ENCODE measurements around the gene BABAM2. TPM values are rescaled to one million over a fixed set of nuclear protein-coding genes. Genes with fewer than 3 reads are reported as not detected.
A peak's percentile ranks its signal among the peaks of the same experiment; 100 is the strongest.

The BABAM2 gene
- total and polyA plus RNA-seq, 11 donors, result 22.2 to 75.1 (median 62.5) TPM

GRCh38 chr2:28286678-28287077, 396.1 kb downstream of the BABAM2 start:
- Histone ChIP-seq H3K9me3 (no peaks in the 10 kb centered on the region), H3K27ac (no peak overlapping the region), H3K27me3 (no peaks in the 10 kb centered on the region), H3K36me3 (no peaks in the 10 kb centered on the region), H3K4me1 (peaks cover 0 to 11% (median 0%) of the 10 kb centered on the region in 12 donors), H3K4me3 (no peak overlapping the region)
- WGBS, 4 donors, result 66 to 84% (median 73%) methylated on average over 5 of the region's 5 CpGs
- intact Hi-C loops (cut with DNase I), result no loop called here
- DNase-seq (no peak), ATAC-seq (peak; percentile 43 to 64 (median 54))
- TF ChIP-seq CTCF (IDR thresholded peaks at IDR 0.05), result no peak
- no peak for TF ChIP-seq POLR2A (IDR thresholded peaks at IDR 0.05)

DNA sequence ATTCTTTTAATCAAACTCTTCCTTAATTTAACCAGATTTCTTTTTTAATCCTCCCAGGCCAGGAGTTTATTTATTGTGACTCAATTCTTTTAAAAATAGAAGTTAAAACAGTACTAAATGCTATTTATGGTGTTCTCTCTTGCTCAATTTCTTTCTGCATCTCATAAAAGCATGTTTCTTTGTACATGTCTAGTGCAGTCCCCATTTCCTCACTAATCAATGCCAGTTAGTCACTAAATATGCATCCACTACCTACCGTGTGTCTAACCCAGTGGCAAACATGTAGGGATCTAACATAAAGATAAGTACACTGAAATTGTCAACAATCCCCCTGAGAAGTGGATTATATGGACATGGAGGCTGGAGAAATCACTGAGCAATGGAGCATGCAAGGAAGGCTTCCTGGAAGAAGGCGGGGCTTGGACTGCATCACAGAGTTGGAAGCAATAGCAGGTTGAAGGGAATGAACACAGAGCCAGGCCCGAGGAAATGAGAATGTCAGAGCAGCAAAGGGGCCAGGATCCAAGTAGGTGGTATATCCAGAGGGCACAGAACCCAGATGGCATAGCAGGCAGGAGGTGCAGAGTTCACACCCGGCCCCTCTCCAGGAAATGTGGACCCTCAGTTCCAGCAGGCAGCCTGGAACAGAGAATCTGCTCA, 396.9 kb downstream of the BABAM2 start:
- TF ChIP-seq CTCF (IDR thresholded peaks at IDR 0.05) (no peak), POLR2A (IDR thresholded peaks at IDR 0.05) (no peak)
- 82 to 85% (median 84%) methylated on average over 4 of the region's 4 CpGs for WGBS, 4 donors
- DNase-seq (no peak), ATAC-seq (peak in 1 of 4 donors; percentile 29)
- H3K27me3 ChIP-seq, result no peaks in the 10 kb centered on the region
- H3K36me3 ChIP-seq, result no peaks in the 10 kb centered on the region
- H3K4me3 ChIP-seq, result no peak overlapping the region
- H3K27ac ChIP-seq, result no peak overlapping the region
- peaks cover 0 to 11% (median 0%) of the 10 kb centered on the region in 12 donors for H3K4me1 ChIP-seq
- intact Hi-C loops (cut with DNase I), result no loop called here
- no peaks in the 10 kb centered on the region for H3K9me3 ChIP-seq

DNA sequence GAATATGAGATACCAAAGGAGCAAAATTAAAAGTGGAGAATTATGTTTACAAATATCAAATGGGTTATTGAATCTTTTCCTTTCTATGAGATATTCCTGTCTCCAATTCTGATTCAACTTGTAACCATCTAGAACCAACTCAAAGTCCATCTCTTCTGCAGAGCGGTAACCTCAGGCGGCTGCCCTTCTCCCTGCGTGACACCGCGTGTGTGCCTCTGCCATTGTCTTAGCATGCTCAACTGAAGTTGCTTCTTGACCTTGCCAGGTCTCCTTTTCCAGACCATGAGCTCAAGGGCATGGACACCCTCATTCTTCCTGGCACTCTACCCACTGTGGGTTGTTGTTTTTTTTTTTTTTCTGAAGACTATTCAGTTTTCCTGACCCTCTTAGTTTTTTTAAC, 398.1 kb downstream of the BABAM2 start:
- WGBS, 4 donors, result 95 to 98% (median 97%) methylated on average over 5 of the region's 5 CpGs
- H3K27me3 ChIP-seq, result no peaks in the 10 kb centered on the region
- peaks cover 0 to 11% (median 0%) of the 10 kb centered on the region in 12 donors for H3K4me1 ChIP-seq
- DNase-seq (no peak), ATAC-seq (no peak)
- no peaks in the 10 kb centered on the region for H3K36me3 ChIP-seq
- no peak overlapping the region for H3K4me3 ChIP-seq
- intact Hi-C loops (cut with DNase I), result no loop called here
- TF ChIP-seq CTCF (IDR thresholded peaks at IDR 0.05) (no peak), POLR2A (IDR thresholded peaks at IDR 0.05) (no peak)
- H3K9me3 ChIP-seq, result no peaks in the 10 kb centered on the region
- H3K27ac ChIP-seq, result no peak overlapping the region

DNA sequence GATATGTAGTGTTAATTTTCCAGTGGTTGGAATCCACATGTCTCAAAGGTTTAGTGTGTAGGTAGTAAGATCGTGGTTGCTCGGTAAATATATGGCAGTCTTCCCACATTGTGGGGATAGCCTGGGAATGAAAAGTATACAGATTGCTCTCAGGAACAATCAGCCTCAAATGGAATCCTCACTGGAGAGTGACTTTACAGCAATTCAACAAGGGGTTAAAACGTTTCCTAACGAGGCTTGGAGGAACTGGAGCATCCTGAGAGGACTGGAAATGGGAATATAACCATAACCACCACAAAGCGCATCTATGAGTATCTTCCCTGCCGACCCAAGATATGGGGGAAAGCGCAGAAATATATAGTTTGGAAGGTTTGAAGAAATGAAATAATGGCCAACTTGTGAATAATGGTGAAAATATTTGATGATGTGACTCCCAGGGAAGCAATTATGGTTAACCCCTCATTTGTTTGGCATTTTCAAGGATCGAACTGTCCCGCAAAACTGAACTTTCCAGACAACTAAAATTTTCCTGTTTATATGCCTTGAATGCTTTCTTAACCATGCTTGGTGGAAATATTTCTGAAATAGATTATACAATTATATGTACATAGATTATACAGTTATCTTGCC, 401.4 kb downstream of the BABAM2 start:
- H3K27ac ChIP-seq, result no peak overlapping the region
- no peak for ATAC-seq
- TF ChIP-seq CTCF (IDR thresholded peaks at IDR 0.05) (no peak), POLR2A (IDR thresholded peaks at IDR 0.05) (no peak)
- peaks cover 0 to 5% (median 0%) of the 10 kb centered on the region in 12 donors for H3K4me1 ChIP-seq
- DNase-seq, result no peak
- H3K36me3 ChIP-seq, result no peaks in the 10 kb centered on the region
- intact Hi-C loops (cut with DNase I), result no loop called here
- no peak overlapping the region for H3K4me3 ChIP-seq
- H3K27me3 ChIP-seq, result no peaks in the 10 kb centered on the region
- no peaks in the 10 kb centered on the region for H3K9me3 ChIP-seq
- WGBS, 4 donors, result 87 to 90% (median 89%) methylated on average over 9 of the region's 9 CpGs

Measured in heart left ventricle (tissue), 16 donors.